Activated gamma-delta T cell treated with anti-CD3 and anti-CD28 coated beads, Interleukin-2, amount 50 U/mL, for 16 hours (primary cell): ENCODE data around the gene MPLKIP.
"Not testable (repeated sequence)": the region's sequence is repeated elsewhere in the genome, so short reads cannot be mapped to it uniquely, and the experiment has no call there.

ENCODE experiments used
- DNase-seq: peaks from one replicate; pipeline ENCODE4 v3.0.0-alpha.2; 2020; ENCODE audit warnings: low read depth

MPLKIP gene

DNA sequence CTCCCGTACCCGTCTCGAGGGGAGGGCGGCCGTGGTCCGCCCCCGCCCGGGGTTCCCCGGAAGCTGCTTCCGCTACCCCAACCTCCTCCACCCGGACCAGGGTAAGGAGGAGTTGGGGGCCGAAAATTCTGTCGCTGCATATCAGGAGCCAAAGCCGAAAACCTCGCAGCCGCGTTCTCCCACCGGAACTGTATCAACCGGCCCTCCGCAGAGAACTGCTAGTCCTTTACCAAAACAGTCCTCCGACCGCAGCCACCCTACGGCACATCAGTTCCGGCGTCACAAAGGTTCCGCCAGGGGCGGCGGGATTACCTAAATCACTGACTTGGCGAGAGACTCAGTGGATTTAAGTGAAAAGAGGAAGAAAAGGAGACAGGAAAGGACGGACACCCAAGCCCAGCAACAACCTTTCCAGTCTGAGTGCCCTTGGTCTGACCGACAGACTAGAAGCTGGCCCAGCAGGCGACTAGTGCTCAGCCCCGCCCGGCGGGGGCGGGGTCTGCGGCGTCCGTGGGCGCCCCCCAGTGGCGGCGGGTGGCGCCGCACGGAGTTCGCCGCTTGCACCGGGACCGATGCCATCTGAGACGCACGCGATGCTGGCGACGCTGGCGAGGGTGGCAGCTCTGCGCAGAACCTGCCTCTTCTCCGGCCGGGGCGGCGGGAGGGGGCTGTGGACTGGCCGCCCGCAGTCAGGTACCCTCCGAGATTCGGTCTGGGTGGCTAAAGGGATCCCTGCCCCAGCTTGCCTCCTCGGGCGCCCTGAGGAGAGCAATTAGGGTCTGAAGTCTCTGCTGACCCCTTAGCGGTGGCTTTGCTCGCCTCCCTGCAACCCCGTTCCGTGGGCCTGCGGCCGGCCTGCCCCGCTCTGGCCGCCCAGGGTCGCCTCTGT, at the start of gene MPLKIP, which contains the start of gene SUGCT:
Gene MPLKIP (minus strand): TSS at position 195 of the 889 bp plus-strand sequence. CDS start 55 bp downstream, at position 140.
Gene SUGCT (plus strand): TSS at position 578 of the 889 bp plus-strand sequence.
- peak; percentile 76 for DNase-seq

GRCh38 chr7:40182452-40182851, 48.0 kb upstream of the MPLKIP start:
- DNase-seq = no peak

- no peak for DNase-seq
These were observed 42.6 kb upstream of the MPLKIP start for GRCh38 chr7:40177071-40177470.

GRCh38 chr7:40175725-40176510, 41.5 kb upstream of the MPLKIP start:
- DNase-seq = no peak

DNA sequence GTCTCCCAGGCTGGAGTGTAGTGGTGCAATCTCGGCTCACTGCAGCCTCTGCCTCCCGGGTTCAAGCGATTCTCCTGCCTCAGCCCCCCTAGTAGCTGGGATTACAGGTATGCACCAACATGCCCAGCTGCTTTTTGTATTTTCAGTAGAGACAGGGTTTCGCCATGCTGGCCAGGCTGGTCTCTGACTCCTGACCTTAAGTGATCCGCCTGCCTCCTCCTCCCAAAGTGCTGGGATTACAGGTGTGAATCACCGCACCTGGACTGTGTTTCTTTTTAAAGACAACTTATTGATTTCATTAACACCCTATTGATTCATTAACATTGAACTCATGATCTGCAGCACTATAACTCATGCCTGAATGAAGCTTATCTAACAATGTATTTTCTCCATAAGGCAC, 40.8 kb upstream of the MPLKIP start:
- not testable (repeated sequence) for DNase-seq

DNA sequence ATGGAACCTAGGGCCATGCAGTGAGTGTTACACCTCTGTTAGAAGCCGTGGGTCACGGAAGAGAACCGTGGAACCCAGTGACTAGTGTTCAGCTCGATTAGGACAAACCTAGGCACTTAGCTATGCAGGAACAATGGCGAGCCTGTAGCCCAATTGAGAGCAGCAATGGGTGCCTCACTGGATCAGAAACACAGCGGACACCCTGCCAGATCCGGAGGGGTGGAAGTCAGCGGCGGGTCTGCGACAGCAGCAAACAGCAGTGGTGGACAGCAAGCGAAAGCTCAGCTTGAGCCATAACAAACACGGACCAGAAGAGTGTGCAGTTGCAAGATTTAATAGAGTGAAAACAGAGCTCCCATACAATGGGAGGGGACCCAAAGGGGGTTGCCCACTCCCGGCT, 38.7 kb upstream of the MPLKIP start:
- not testable (repeated sequence) for DNase-seq

- DNase-seq = not testable (repeated sequence)
These were observed 33.8 kb upstream of the MPLKIP start for GRCh38 chr7:40168266-40168665.

DNA sequence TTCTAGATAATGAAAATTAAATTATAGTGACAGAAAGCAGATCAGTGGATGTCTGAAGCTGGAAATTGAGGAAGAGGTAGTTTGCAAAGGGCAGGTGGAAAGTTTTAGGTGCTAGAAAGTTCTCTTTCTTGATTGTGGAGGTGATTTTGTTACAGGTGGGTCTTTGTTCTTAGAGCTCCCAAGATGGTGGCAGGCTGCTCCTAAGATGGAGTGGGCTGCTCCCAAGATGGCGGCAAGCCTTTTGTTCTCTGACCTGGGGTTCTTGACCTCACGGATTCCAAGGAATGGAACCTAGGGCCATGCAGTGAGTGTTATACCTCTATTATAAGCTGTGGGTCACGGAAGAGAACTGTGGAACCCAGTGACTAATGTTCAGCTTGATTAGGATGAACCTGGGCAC, 32.9 kb upstream of the MPLKIP start:
- no peak for DNase-seq

DNA sequence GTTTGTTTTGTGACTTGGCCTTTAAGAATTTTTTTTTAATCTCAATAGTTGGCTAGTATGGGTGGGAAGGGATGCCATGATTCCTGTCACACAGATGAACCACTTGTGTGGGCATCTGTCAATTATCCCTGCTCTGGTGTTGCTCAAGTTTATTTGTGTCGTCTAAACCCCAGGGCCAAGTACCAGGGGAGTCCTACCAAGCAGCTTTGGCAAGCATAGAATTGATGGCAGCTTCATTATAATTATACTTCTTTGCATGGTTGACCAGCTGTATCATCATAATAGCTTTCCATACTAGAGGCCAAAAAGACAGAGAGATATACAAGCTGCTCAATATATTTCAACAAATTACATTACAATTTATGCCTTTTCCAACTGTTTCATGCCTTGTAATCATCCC, 30.8 kb upstream of the MPLKIP start:
- DNase-seq = no peak

DNA sequence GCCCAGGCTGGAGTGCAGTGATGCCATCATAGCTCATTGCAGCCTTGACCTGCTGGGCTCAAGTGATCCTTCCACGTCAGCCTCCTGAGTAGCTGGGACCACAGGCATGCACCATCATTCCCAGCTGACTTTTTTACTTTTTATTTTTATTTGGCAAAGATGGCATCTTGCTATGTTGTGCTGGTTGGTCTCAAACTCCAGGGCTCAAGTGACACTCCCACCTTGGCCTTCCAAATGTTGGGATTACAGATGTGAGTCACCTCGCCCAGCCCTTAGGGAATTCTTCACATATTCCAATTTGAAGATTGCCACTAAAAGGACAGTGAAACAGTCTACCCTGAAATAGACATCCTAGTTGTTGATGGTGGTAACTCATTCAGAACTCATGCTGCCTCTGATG, 28.1 kb upstream of the MPLKIP start:
- no peak for DNase-seq

GRCh38 chr7:40156988-40157387, 22.6 kb upstream of the MPLKIP start:
- DNase-seq = no peak

DNA sequence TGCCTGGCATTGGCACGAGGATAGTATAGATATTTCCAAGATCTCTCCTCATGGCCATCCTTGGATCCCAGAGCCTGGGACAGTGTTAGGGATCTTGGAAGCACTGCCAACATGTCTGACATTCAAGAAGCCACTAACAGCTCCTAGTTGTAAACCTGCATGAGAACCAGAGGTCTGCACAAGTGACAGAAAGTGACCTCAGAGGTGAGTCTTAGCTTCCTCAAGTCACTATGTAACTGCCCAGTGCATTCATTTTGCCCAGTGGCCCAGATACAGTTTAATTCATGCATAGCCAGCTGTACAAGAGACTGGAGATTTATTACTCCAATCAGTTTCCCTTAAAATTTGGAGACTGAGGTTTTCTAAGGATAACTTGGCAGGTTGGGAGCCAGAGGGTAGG, 17.1 kb upstream of the MPLKIP start:
- no peak for DNase-seq

- DNase-seq = no peak
These were observed 14.2 kb upstream of the MPLKIP start for GRCh38 chr7:40148671-40149070.

GRCh38 chr7:40148247-40148580, 13.8 kb upstream of the MPLKIP start:
- not testable (repeated sequence) for DNase-seq

- DNase-seq = no peak
These were observed 13.2 kb upstream of the MPLKIP start for GRCh38 chr7:40147371-40148246.

DNA sequence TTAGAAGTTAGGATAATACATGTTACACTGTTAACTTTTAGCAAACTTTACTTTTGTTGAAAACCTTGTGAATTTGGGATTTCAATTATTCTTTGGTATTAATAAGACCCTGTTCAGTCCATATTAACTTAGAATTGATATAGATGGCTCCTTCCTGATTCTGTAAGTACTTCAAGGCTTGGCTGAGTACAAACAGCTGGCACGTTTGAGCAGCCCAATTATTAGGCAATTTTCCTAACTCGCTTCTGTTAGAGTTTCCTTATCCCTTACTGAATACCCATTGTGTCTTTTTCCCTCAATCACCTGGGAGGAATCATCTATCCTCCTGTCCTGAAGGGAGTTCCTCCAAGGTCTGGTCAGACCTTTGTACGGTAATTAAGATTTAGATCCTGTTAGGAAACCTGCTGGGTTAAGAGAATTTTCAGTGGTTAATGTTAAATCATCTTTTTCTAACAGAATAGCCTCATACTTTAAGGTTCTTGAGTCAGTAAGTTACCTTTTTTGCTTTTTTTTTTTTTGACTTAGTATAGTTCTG, 11.2 kb upstream of the MPLKIP start:
- DNase-seq = not testable (repeated sequence)

- not testable (repeated sequence) for DNase-seq
These were observed 7.5 kb upstream of the MPLKIP start for GRCh38 chr7:40141916-40142315.

DNA sequence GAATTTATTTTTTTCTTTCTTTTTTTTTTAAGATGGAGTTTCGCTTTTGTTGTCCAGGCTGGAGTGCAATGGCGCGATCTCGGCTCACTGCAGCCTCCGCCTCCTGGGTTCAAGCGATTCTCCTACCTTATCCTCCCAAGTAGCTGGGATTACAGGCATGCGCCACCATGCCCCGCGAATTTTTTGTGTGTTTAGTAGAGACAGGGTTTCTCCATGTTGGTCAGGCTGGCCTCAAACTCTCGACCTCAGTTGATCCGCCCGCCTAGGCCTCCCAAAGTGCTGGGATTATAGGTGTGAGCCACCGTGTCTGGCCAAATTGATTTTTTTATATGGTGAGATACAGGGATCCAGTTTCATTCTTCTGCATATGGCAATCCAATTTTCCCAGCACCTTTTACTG, 5.5 kb upstream of the MPLKIP start:
- DNase-seq = not testable (repeated sequence)

DNA sequence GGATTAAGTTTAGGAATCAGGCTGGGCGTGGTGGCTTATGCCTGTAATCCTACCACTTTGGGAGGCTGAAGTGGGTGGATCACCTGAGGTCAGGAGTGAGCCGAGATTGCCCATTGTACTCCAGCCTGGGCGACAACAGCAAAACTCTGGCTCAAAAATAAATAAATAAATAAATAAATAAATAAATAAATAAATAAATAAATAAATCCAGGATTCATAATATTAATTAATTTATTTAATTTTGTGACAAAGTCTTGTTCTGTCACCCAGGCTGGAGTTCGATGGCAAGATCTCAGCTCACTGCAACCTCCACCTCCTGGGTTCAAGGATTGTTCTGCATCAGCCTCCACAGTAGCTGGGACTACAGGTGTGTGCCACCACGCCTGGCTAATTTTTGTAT, 4.6 kb upstream of the MPLKIP start:
- no peak for DNase-seq

- DNase-seq = no peak
These were observed 3.1 kb upstream of the MPLKIP start for GRCh38 chr7:40137563-40137962.

GRCh38 chr7:40135317-40135610, 842 bp upstream of the MPLKIP start:
- no peak for DNase-seq
